ENCODE measurements around the gene QKI. TPM values are rescaled to one million over a fixed set of nuclear protein-coding genes. Genes with fewer than 3 reads are reported as not detected.
A peak's percentile ranks its signal among the peaks of the same experiment; 100 is the strongest.

QKI gene
- polyA plus RNA-seq, 1 donor: 225 TPM

GRCh38 chr6:163485388-163485851, 70.9 kb downstream of the QKI start:
- DNase-seq: no peak

GRCh38 chr6:163486821-163487220, 72.3 kb downstream of the QKI start:
- DNase-seq: no peak

- DNase-seq: no peak
Observed at GRCh38 chr6:163487606-163488005, 73.1 kb downstream of the QKI start.

GRCh38 chr6:163489584-163489983, 75.1 kb downstream of the QKI start:
- no peak for DNase-seq

GRCh38 chr6:163490826-163491577, 76.5 kb downstream of the QKI start:
- peak; percentile 43 for DNase-seq

GRCh38 chr6:163491737-163492300, 77.3 kb downstream of the QKI start:
- DNase-seq: no peak

- DNase-seq: no peak
Observed at GRCh38 chr6:163494279-163494727, 79.8 kb downstream of the QKI start.

- DNase-seq: no peak
Observed at GRCh38 chr6:163496205-163496604, 81.7 kb downstream of the QKI start.

- DNase-seq: no peak
Observed at GRCh38 chr6:163500105-163500504, 85.6 kb downstream of the QKI start.

- DNase-seq: no peak
Observed at GRCh38 chr6:163501026-163501425, 86.5 kb downstream of the QKI start.

GRCh38 chr6:163501439-163501838, 86.9 kb downstream of the QKI start:
- no peak for DNase-seq

- DNase-seq: no peak
Observed at GRCh38 chr6:163504984-163505640, 90.6 kb downstream of the QKI start.

GRCh38 chr6:163507965-163508364, 93.4 kb downstream of the QKI start:
- no peak for DNase-seq

GRCh38 chr6:163513003-163513402, 98.5 kb downstream of the QKI start:
- DNase-seq: no peak

- DNase-seq: no peak
Observed at GRCh38 chr6:163513570-163514166, 99.2 kb downstream of the QKI start.

GRCh38 chr6:163516908-163517307, 102.4 kb downstream of the QKI start:
- no peak for DNase-seq

GRCh38 chr6:163520956-163521355, 106.4 kb downstream of the QKI start:
- DNase-seq: no peak

- DNase-seq: no peak
Observed at GRCh38 chr6:163522033-163522432, 107.5 kb downstream of the QKI start.

- DNase-seq: no peak
Observed at GRCh38 chr6:163525926-163526325, 111.4 kb downstream of the QKI start.

GRCh38 chr6:163526346-163526745, 111.8 kb downstream of the QKI start:
- DNase-seq: no peak

- no peak for DNase-seq
Observed at GRCh38 chr6:163527291-163527690, 112.8 kb downstream of the QKI start.

GRCh38 chr6:163529605-163530004, 115.1 kb downstream of the QKI start:
- DNase-seq: no peak

- no peak for DNase-seq
Observed at GRCh38 chr6:163530406-163530805, 115.9 kb downstream of the QKI start.
